Natural killer cell (primary cell): ENCODE measurements around the gene ZIC1. TPM values are rescaled to one million over a fixed set of nuclear protein-coding genes. Genes with fewer than 3 reads are reported as not detected.

Experiments
- ATAC-seq, 3 donors: fragments of 150-1000 bp in 2 of 3; fragments of 200-7000 bp in 1 of 3; cut with Tn5 transposase; 1 replicate in 1 of 3; 2 replicates in 2 of 3; pipeline ENCODE4 v1.10.0; 2021; ENCODE audit warnings: mild to moderate bottlenecking in 2 of 3, moderate library complexity in 2 of 3
- DNase-seq, 2 donors: peaks; one replicate each; pipeline versions ENCODE4 v3.0.0 to v3.0.0-alpha.2; 2013 to 2021; ENCODE audit warnings: mixed read lengths in 1 of 2
- H3K27ac ChIP-seq: one replicate; pipeline ENCODE4 v1.5.1; 2013; ENCODE audit warnings: mild to moderate bottlenecking, low read length
- H3K27me3 ChIP-seq: one replicate; pipeline ENCODE4 v1.6.1; 2013; ENCODE audit warnings: low read length; ENCODE audit not compliant: control insufficient read depth, insufficient read depth
- H3K36me3 ChIP-seq: one replicate; pipeline ENCODE4 v1.6.1; 2013; ENCODE audit warnings: low read length; ENCODE audit not compliant: control insufficient read depth, insufficient read depth
- H3K4me1 ChIP-seq: one replicate; pipeline ENCODE4 v1.6.1; 2013; ENCODE audit warnings: low read length; ENCODE audit not compliant: control insufficient read depth, insufficient read depth
- H3K4me3 ChIP-seq: one replicate; pipeline ENCODE4 v1.5.1; 2013; ENCODE audit warnings: low read length
- H3K9me3 ChIP-seq: one replicate; pipeline ENCODE4 v1.6.1; 2013; ENCODE audit warnings: low read length; ENCODE audit not compliant: control insufficient read depth, insufficient read depth
- H3K27ac Mint-ChIP-seq, 2 donors: one replicate each; pipeline ENCODE4 v1.8.0; 2022; ENCODE audit warnings: mild to moderate bottlenecking in 2 of 2, mixed read lengths in 2 of 2, moderate library complexity in 1 of 2
- H3K27me3 Mint-ChIP-seq, 2 donors: one replicate each; pipeline ENCODE4 v1.8.0; 2022; ENCODE audit warnings: low read depth in 2 of 2, mixed read lengths in 2 of 2
- H3K36me3 Mint-ChIP-seq: one replicate; pipeline ENCODE4 v1.8.0; 2022; ENCODE audit warnings: mixed read lengths
- H3K4me1 Mint-ChIP-seq, 2 donors: one replicate each; pipeline ENCODE4 v1.8.0; 2022; ENCODE audit warnings: mixed read lengths in 2 of 2
- H3K4me3 Mint-ChIP-seq: one replicate; pipeline ENCODE4 v1.8.0; 2022; ENCODE audit warnings: mild to moderate bottlenecking, moderate library complexity, mixed read lengths
- H3K9me3 Mint-ChIP-seq, 2 donors: one replicate each; pipeline ENCODE4 v1.8.0; 2022; ENCODE audit warnings: mixed read lengths in 2 of 2
- CTCF ChIP-seq: fragments of 200-600 bp; IDR thresholded peaks from one replicate; pipeline ENCODE4 v1.8.0; 2022; ENCODE audit warnings: antibody characterized with exemption
- WGBS: methylation state at CpG from one replicate; pipeline ENCODE4 v1.1.7; 2013; ENCODE audit warnings: missing lambda C conversion rate; ENCODE audit not compliant: insufficient coverage; 5-methylcytosine and 5-hydroxymethylcytosine counted together
- intact Hi-C: fragments of 100-400 bp; cut with micrococcal nuclease; formaldehyde crosslinking; loops from one replicate; pipeline ENCODE4 v1.14.2; 2022
- total RNA-seq, 4 donors: library from RNA; stranded (reverse); fragments of 120-200 nt in 1 of 4; gene quantifications; one replicate each; pipeline versions ENCODE4 v1.2.3 to v1.2.4, GENCODE V29; 2013 to 2022

Gene ZIC1
- total RNA-seq, 3 donors from 2014 or later (not counting 1 experiment from before 2014, with no cell fraction given) = not detected

- peaks cover 21% of the 10 kb centered on the region for H3K9me3 ChIP-seq
- H3K4me1 ChIP-seq = peaks cover 25% of the 10 kb centered on the region
- no peak for TF ChIP-seq CTCF
- ATAC-seq (no peak), DNase-seq (no peak)
- intact Hi-C loops = no loop called here
- H3K36me3 ChIP-seq = no peaks in the 10 kb centered on the region
- no peak overlapping the region for H3K27ac Mint-ChIP-seq
- WGBS = 15% methylated on average over 13 of the region's 18 CpGs
- no peak overlapping the region for H3K27ac ChIP-seq
- H3K27me3 ChIP-seq = peaks cover 66% of the 10 kb centered on the region
- H3K27me3 Mint-ChIP-seq = peaks cover 58 to 69% of the 10 kb centered on the region in 2 donors
- no peak overlapping the region for H3K4me3 ChIP-seq
- peaks cover 7 to 18% of the 10 kb centered on the region in 2 donors for H3K4me1 Mint-ChIP-seq
- H3K9me3 Mint-ChIP-seq = peaks cover 5 to 10% of the 10 kb centered on the region in 2 donors
- peak overlapping the region; percentile 45 for H3K4me3 Mint-ChIP-seq
- H3K36me3 Mint-ChIP-seq = peaks cover 39% of the 10 kb centered on the region
These were observed 5.4 kb downstream of the ZIC1 start for GRCh38 chr3:147414390-147415138.

GRCh38 chr3:147415286-147415685 lies 6.1 kb downstream of the ZIC1 start:
- Mint-ChIP-seq H3K4me1 (peaks cover 7 to 18% of the 10 kb centered on the region in 2 donors), H3K9me3 (peaks cover 5 to 13% of the 10 kb centered on the region in 2 donors), H3K36me3 (peaks cover 39% of the 10 kb centered on the region), H3K27me3 (peaks cover 64 to 68% of the 10 kb centered on the region in 2 donors), H3K27ac (no peak overlapping the region), H3K4me3 (no peak overlapping the region)
- ATAC-seq (no peak), DNase-seq (no peak)
- TF ChIP-seq CTCF = no peak
- Histone ChIP-seq H3K36me3 (no peaks in the 10 kb centered on the region), H3K4me3 (no peak overlapping the region), H3K4me1 (peaks cover 24% of the 10 kb centered on the region), H3K27me3 (peaks cover 73% of the 10 kb centered on the region), H3K27ac (no peak overlapping the region), H3K9me3 (peaks cover 28% of the 10 kb centered on the region)
- intact Hi-C loops = no loop called here
- WGBS = 12% methylated on average over 5 of the region's 6 CpGs

DNA sequence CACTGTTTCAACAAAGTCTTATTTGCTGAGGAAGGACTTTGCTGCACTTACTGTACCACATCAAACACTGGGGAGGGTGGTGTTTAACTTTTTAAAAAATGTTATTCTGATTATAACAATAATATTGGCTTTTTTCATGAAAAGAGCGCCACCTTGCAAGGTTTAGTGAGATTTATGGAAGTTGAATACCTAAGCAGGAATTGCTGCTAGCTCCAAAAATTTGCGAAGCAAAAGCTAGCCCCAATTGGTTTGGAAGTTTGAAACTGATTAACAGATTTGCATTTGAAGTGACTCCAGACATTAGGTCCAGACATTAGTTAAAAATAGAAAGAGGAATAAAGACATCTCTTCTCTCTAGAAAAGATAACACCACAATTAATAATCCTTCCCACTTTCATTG lies 6.7 kb downstream of the ZIC1 start:
- Mint-ChIP-seq H3K27ac (no peak overlapping the region), H3K36me3 (peaks cover 39% of the 10 kb centered on the region), H3K4me1 (peaks cover 7 to 17% of the 10 kb centered on the region in 2 donors), H3K9me3 (peaks cover 5 to 13% of the 10 kb centered on the region in 2 donors), H3K4me3 (no peak overlapping the region), H3K27me3 (peaks cover 61 to 66% of the 10 kb centered on the region in 2 donors)
- no peak for ATAC-seq
- 7% methylated on average over 2 of the region's 2 CpGs for WGBS
- Histone ChIP-seq H3K4me3 (no peak overlapping the region), H3K36me3 (no peaks in the 10 kb centered on the region), H3K9me3 (peaks cover 34% of the 10 kb centered on the region), H3K27ac (no peak overlapping the region), H3K4me1 (peaks cover 18% of the 10 kb centered on the region), H3K27me3 (peaks cover 73% of the 10 kb centered on the region)
- DNase-seq = no peak
- no peak for TF ChIP-seq CTCF
- intact Hi-C loops = no loop called here

- Mint-ChIP-seq H3K4me3 (no peak overlapping the region), H3K4me1 (peaks cover 7 to 8% of the 10 kb centered on the region in 2 donors), H3K27ac (no peak overlapping the region), H3K36me3 (peaks cover 31% of the 10 kb centered on the region), H3K27me3 (peaks cover 56 to 58% of the 10 kb centered on the region in 2 donors), H3K9me3 (peaks cover 2 to 9% of the 10 kb centered on the region in 2 donors)
- H3K36me3 ChIP-seq = no peaks in the 10 kb centered on the region
- H3K9me3 ChIP-seq = peaks cover 36% of the 10 kb centered on the region
- ATAC-seq = no peak
- no peak overlapping the region for H3K4me3 ChIP-seq
- H3K4me1 ChIP-seq = peaks cover 13% of the 10 kb centered on the region
- intact Hi-C loops = no loop called here
- H3K27me3 ChIP-seq = peaks cover 72% of the 10 kb centered on the region
- H3K27ac ChIP-seq = no peak overlapping the region
- DNase-seq = no peak
- 0% methylated on average over 1 of the region's 1 CpG for WGBS
- TF ChIP-seq CTCF = no peak
These were observed 7.8 kb downstream of the ZIC1 start for GRCh38 chr3:147416931-147417330.
